ENCODE results near the gene ZNF695.

- TF ChIP-seq, protein P1, sequence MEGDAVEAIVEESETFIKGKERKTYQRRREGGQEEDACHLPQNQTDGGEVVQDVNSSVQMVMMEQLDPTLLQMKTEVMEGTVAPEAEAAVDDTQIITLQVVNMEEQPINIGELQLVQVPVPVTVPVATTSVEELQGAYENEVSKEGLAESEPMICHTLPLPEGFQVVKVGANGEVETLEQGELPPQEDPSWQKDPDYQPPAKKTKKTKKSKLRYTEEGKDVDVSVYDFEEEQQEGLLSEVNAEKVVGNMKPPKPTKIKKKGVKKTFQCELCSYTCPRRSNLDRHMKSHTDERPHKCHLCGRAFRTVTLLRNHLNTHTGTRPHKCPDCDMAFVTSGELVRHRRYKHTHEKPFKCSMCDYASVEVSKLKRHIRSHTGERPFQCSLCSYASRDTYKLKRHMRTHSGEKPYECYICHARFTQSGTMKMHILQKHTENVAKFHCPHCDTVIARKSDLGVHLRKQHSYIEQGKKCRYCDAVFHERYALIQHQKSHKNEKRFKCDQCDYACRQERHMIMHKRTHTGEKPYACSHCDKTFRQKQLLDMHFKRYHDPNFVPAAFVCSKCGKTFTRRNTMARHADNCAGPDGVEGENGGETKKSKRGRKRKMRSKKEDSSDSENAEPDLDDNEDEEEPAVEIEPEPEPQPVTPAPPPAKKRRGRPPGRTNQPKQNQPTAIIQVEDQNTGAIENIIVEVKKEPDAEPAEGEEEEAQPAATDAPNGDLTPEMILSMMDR (IDR thresholded peaks at IDR 0.05; ENCODE audit: extremely low read depth in 1 of 2, insufficient read depth in 1 of 2, low read depth in 1 of 2, low read length in 2 of 2), result peak; percentile 57 to 73
- TF ChIP-seq EZH2 (IDR thresholded peaks at IDR 0.05; ENCODE audit: borderline replicate concordance, low read depth, low read length, severe bottlenecking) (no peak), POLR2AphosphoS5 (IDR thresholded peaks at IDR 0.05; ENCODE audit: insufficient read depth, low read depth, low read length) (no peak), POLR2A (IDR thresholded peaks at IDR 0.05; ENCODE audit: low read depth, low read length) (no peak)
- TF ChIP-seq, protein P2, sequence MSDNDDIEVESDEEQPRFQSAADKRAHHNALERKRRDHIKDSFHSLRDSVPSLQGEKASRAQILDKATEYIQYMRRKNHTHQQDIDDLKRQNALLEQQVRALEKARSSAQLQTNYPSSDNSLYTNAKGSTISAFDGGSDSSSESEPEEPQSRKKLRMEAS (IDR thresholded peaks at IDR 0.05; ENCODE audit: insufficient read depth, insufficient read length), result no peak
Measured at GRCh38 chr1:246971090-246971721, 36.7 kb downstream of the ZNF695 start.

All from endothelial cell of umbilical vein (primary cell).